Activated CD8-positive, alpha-beta memory T cell treated with anti-CD3 and anti-CD28 coated beads, Interleukin-2, amount 50 U/mL, for 24 hours (primary cell): Measurements from ENCODE around the gene MAPK4.
"Not testable (repeated sequence)": the region's sequence is repeated elsewhere in the genome, so short reads cannot be mapped to it uniquely, and the experiment has no call there.

Experiments
- DNase-seq: peaks from one replicate; pipeline ENCODE4 v3.0.0-alpha.2; 2020; ENCODE audit errors: extremely low read depth

MAPK4 gene

GRCh38 chr18:50573679-50574078 lies 13.8 kb downstream of the MAPK4 start:
- no peak for DNase-seq

GRCh38 chr18:50578030-50578429 lies 18.1 kb downstream of the MAPK4 start:
- DNase-seq: no peak

- DNase-seq: no peak
These were observed 18.8 kb downstream of the MAPK4 start for GRCh38 chr18:50578651-50579050.

GRCh38 chr18:50579061-50579774 lies 19.3 kb downstream of the MAPK4 start:
- no peak for DNase-seq

GRCh38 chr18:50581517-50581916 lies 21.6 kb downstream of the MAPK4 start:
- DNase-seq: no peak

GRCh38 chr18:50582500-50582899 lies 22.6 kb downstream of the MAPK4 start:
- DNase-seq: no peak

- no peak for DNase-seq
These were observed 26.8 kb downstream of the MAPK4 start for GRCh38 chr18:50586710-50587109.

- DNase-seq: no peak
These were observed 30.7 kb downstream of the MAPK4 start for GRCh38 chr18:50590593-50590992.

GRCh38 chr18:50594012-50594411 lies 34.1 kb downstream of the MAPK4 start:
- DNase-seq: no peak

GRCh38 chr18:50594942-50595341 lies 35.1 kb downstream of the MAPK4 start:
- DNase-seq: no peak

- DNase-seq: no peak
These were observed 42.6 kb downstream of the MAPK4 start for GRCh38 chr18:50602466-50602865.

GRCh38 chr18:50606609-50607008 lies 46.7 kb downstream of the MAPK4 start:
- DNase-seq: no peak

GRCh38 chr18:50607378-50607926 lies 47.6 kb downstream of the MAPK4 start:
- DNase-seq: no peak

- not testable (repeated sequence) for DNase-seq
These were observed 49.3 kb downstream of the MAPK4 start for GRCh38 chr18:50609171-50609570.

- no peak for DNase-seq
These were observed 50.5 kb downstream of the MAPK4 start for GRCh38 chr18:50610349-50610748.

- DNase-seq: no peak
These were observed 51.6 kb downstream of the MAPK4 start for GRCh38 chr18:50611529-50611941.

GRCh38 chr18:50614838-50615237 lies 55.0 kb downstream of the MAPK4 start:
- no peak for DNase-seq

- no peak for DNase-seq
These were observed 56.7 kb downstream of the MAPK4 start for GRCh38 chr18:50616484-50617048.

GRCh38 chr18:50619861-50620275 lies 60.0 kb downstream of the MAPK4 start:
- no peak for DNase-seq

- DNase-seq: no peak
These were observed 60.4 kb downstream of the MAPK4 start for GRCh38 chr18:50620319-50620718.

- DNase-seq: no peak
These were observed 61.5 kb downstream of the MAPK4 start for GRCh38 chr18:50621366-50621765.

GRCh38 chr18:50622320-50622719 lies 62.4 kb downstream of the MAPK4 start:
- no peak for DNase-seq

- no peak for DNase-seq
These were observed 63.0 kb downstream of the MAPK4 start for GRCh38 chr18:50622865-50623393.
